OCI-LY7 (cell line): ENCODE results near the gene SCTR.

Experiments
- EZH2phosphoT487 ChIP-seq: fragments of 200-600 bp; sonication (generic); IDR thresholded peaks from 2 replicates; pipeline ENCODE4 v1.6.1; 2018; ENCODE audit warnings: low read depth, borderline replicate concordance, mild to moderate bottlenecking, mixed run types, antibody characterized with exemption, low read length, moderate library complexity, mixed read lengths
- TF ChIP-seq, protein P1 (sequence below): fragments of 200-600 bp; sonication (generic); conservative IDR thresholded peaks from 2 replicates; pipeline ENCODE4 v1.5.1; 2014; ENCODE audit warnings: mild to moderate bottlenecking, antibody characterized with exemption, low read length, moderate library complexity, mixed read lengths

- TF ChIP-seq, protein P1, sequence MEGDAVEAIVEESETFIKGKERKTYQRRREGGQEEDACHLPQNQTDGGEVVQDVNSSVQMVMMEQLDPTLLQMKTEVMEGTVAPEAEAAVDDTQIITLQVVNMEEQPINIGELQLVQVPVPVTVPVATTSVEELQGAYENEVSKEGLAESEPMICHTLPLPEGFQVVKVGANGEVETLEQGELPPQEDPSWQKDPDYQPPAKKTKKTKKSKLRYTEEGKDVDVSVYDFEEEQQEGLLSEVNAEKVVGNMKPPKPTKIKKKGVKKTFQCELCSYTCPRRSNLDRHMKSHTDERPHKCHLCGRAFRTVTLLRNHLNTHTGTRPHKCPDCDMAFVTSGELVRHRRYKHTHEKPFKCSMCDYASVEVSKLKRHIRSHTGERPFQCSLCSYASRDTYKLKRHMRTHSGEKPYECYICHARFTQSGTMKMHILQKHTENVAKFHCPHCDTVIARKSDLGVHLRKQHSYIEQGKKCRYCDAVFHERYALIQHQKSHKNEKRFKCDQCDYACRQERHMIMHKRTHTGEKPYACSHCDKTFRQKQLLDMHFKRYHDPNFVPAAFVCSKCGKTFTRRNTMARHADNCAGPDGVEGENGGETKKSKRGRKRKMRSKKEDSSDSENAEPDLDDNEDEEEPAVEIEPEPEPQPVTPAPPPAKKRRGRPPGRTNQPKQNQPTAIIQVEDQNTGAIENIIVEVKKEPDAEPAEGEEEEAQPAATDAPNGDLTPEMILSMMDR = no peak
- no peak for TF ChIP-seq EZH2phosphoT487
These were observed 12.4 kb upstream of the SCTR start for GRCh38 chr2:119536707-119537106.
